Fibroblast of lung (primary cell): ENCODE measurements around the gene UTF1. TPM values are rescaled to one million over a fixed set of nuclear protein-coding genes. Genes with fewer than 3 reads are reported as not detected.
A peak's percentile ranks its signal among the peaks of the same experiment; 100 is the strongest.

ENCODE experiments used
- DNase-seq, 2 donors: peaks; one replicate each; pipeline versions ENCODE4 v3.0.0 to v3.0.0-alpha.2; 2010; ENCODE audit warnings: low read depth in 2 of 2
- H2AFZ ChIP-seq: 2 replicates; pipeline ENCODE4 v1.5.1; 2012; ENCODE audit warnings: low read length, control low read depth, inconsistent platforms
- H3K27ac ChIP-seq: 2 replicates; pipeline ENCODE4 v1.5.1; 2011; ENCODE audit warnings: low read length, control low read depth; ENCODE audit not compliant: insufficient read depth
- H3K27me3 ChIP-seq: 2 replicates; pipeline ENCODE4 v1.5.1; 2011; ENCODE audit warnings: mild to moderate bottlenecking, low read length; ENCODE audit not compliant: control insufficient read depth, insufficient read depth
- H3K36me3 ChIP-seq: 2 replicates; pipeline ENCODE4 v1.5.1; 2011; ENCODE audit warnings: low read length; ENCODE audit not compliant: control insufficient read depth, insufficient read depth
- H3K4me1 ChIP-seq: 2 replicates; pipeline ENCODE4 v1.5.1; 2011; ENCODE audit warnings: low read length; ENCODE audit not compliant: control insufficient read depth, insufficient read depth; ENCODE audit errors: extremely low read depth
- H3K4me2 ChIP-seq: 2 replicates; pipeline ENCODE4 v1.5.1; 2011; ENCODE audit warnings: low read length, control low read depth; ENCODE audit not compliant: insufficient read depth; ENCODE audit errors: extremely low read depth
- H3K4me3 ChIP-seq, 4 experiments: fragments of 200-600 bp in 1 of 4; sonication (generic) in 1 of 4; replicated peaks in 1 of 4; 2 replicates each; pipeline ENCODE4 v1.5.1; 2011 to 2016; ENCODE audit warnings: low read length in 4 of 4, low read depth in 3 of 4, mild to moderate bottlenecking in 3 of 4, control low read depth in 2 of 4, inconsistent platforms in 1 of 4, mixed read lengths in 1 of 4; ENCODE audit not compliant: insufficient read depth in 1 of 4; ENCODE audit errors: control extremely low read depth in 1 of 4
- H3K79me2 ChIP-seq: 2 replicates; pipeline ENCODE4 v1.5.1; 2012; ENCODE audit warnings: mild to moderate bottlenecking, low read length, inconsistent platforms; ENCODE audit not compliant: control insufficient read depth, insufficient read depth
- H3K9ac ChIP-seq: 2 replicates; pipeline ENCODE4 v1.5.1; 2011; ENCODE audit warnings: mild to moderate bottlenecking, low read length, control low read depth; ENCODE audit not compliant: insufficient read depth
- H3K9me3 ChIP-seq: 2 replicates; pipeline ENCODE4 v1.5.1; 2012; ENCODE audit warnings: low read depth, low read length; ENCODE audit not compliant: control insufficient read depth, insufficient read depth
- H4K20me1 ChIP-seq: 2 replicates; pipeline ENCODE4 v1.5.1; 2011; ENCODE audit warnings: low read length; ENCODE audit not compliant: control insufficient read depth, insufficient read depth; ENCODE audit errors: extremely low read depth
- CTCF ChIP-seq, 2 donors: IDR thresholded peaks in 1 of 2; conservative IDR thresholded peaks in 1 of 2; 1 replicate in 1 of 2; 2 replicates in 1 of 2; pipeline ENCODE4 v1.5.1; 2011 to 2012; ENCODE audit warnings: low read length in 2 of 2, control low read depth in 1 of 2, inconsistent platforms in 1 of 2, low read depth in 1 of 2, mild to moderate bottlenecking in 1 of 2
- EZH2 ChIP-seq: IDR thresholded peaks from 2 replicates; pipeline ENCODE4 v1.5.1; 2012; ENCODE audit warnings: low read length, control low read depth, mild to moderate bottlenecking; ENCODE audit errors: missing control alignments
- polyA plus RNA-seq, 2 donors: library from polyadenylated mRNA; depleted of rRNA in 1 of 2; stranded (reverse) in 1 of 2; unstranded in 1 of 2; fragments of >200 nt; gene quantifications; 2 replicates each; pipeline ENCODE4 v1.2.1, GENCODE V29; 2011 to 2012; ENCODE audit warnings: missing spikeins in 1 of 2
- total RNA-seq: library from RNA; depleted of rRNA; stranded (reverse); fragments of >200 nt; gene quantifications from 2 replicates; pipeline ENCODE4 v1.2.1, GENCODE V29; 2014

The UTF1 gene
- total and polyA plus RNA-seq, 2 donors (not counting 1 experiment from before 2014, with no cell fraction given), result not detected

- Histone ChIP-seq H4K20me1 (no peaks in the 10 kb centered on the region), H2AFZ (no peak overlapping the region), H3K9ac (no peak overlapping the region), H3K79me2 (no peaks in the 10 kb centered on the region), H3K27me3 (peaks cover 45% of the 10 kb centered on the region), H3K36me3 (no peaks in the 10 kb centered on the region), H3K27ac (no peak overlapping the region), H3K4me1 (no peaks in the 10 kb centered on the region), H3K4me2 (no peak overlapping the region), H3K9me3 (no peaks in the 10 kb centered on the region), H3K4me3 (no peak overlapping the region)
- TF ChIP-seq EZH2 (peak; percentile 12), CTCF (conservative IDR thresholded peaks at IDR 0.05 in 1 of 2, IDR thresholded peaks at IDR 0.05 in 1 of 2; ENCODE audit: low read depth in 1 of 2, low read length in 2 of 2) (no peak)
- no peak for DNase-seq
These were observed 7.2 kb downstream of the UTF1 start for GRCh38 chr10:133237241-133237587.

GRCh38 chr10:133237588-133238465 is 7.8 kb downstream of the UTF1 start, which contains the start of gene VENTX:
TSS of gene VENTX (plus strand) at chr10:133237855. CDS start at chr10:133237915, 60 bp downstream.
- no peak within 1 kb of the TSS for H3K4me2 ChIP-seq
- H3K79me2 ChIP-seq, result no peaks in the 10 kb centered on the region
- H4K20me1 ChIP-seq, result no peaks in the 10 kb centered on the region
- no peaks in the 10 kb centered on the region for H3K4me1 ChIP-seq
- H3K9me3 ChIP-seq, result no peaks in the 10 kb centered on the region
- DNase-seq, result no peak
- H3K9ac ChIP-seq, result no peak within 1 kb of the TSS
- H3K36me3 ChIP-seq, result no peaks in the 10 kb centered on the region
- TF ChIP-seq CTCF (conservative IDR thresholded peaks at IDR 0.05 in 1 of 2, IDR thresholded peaks at IDR 0.05 in 1 of 2; ENCODE audit: low read depth in 1 of 2, low read length in 2 of 2), result no peak
- TF ChIP-seq EZH2, result peak; percentile 51
- no peak within 1 kb of the TSS for H2AFZ ChIP-seq
- no peak within 1 kb of the TSS for H3K4me3 ChIP-seq
- peaks cover 45% of the 10 kb centered on the region for H3K27me3 ChIP-seq
- no peak within 1 kb of the TSS for H3K27ac ChIP-seq

- no peak overlapping the region for H3K9ac ChIP-seq
- no peak for DNase-seq
- TF ChIP-seq CTCF (conservative IDR thresholded peaks at IDR 0.05 in 1 of 2, IDR thresholded peaks at IDR 0.05 in 1 of 2; ENCODE audit: low read depth in 1 of 2, low read length in 2 of 2) (no peak), EZH2 (peak; percentile 35)
- H3K27me3 ChIP-seq, result peaks cover 43% of the 10 kb centered on the region
- H3K79me2 ChIP-seq, result no peaks in the 10 kb centered on the region
- no peaks in the 10 kb centered on the region for H4K20me1 ChIP-seq
- H3K4me2 ChIP-seq, result no peak overlapping the region
- H3K4me3 ChIP-seq, result no peak overlapping the region
- no peak overlapping the region for H3K27ac ChIP-seq
- no peaks in the 10 kb centered on the region for H3K36me3 ChIP-seq
- H3K4me1 ChIP-seq, result no peaks in the 10 kb centered on the region
- H3K9me3 ChIP-seq, result no peaks in the 10 kb centered on the region
- no peak overlapping the region for H2AFZ ChIP-seq
These were observed 8.4 kb downstream of the UTF1 start for GRCh38 chr10:133238466-133238804.
